Esophagus muscularis mucosa (tissue), 4 donors: Measurements from ENCODE around the gene KLHL14.

Source experiments
- CTCF ChIP-seq, 3 experiments: fragments of 200-600 bp in 2 of 3; fragments of 450-650 bp in 1 of 3; sonication (generic) in 2 of 3; IDR thresholded peaks; one replicate each; pipeline ENCODE4 v1.5.1; 2017 to 2019; ENCODE audit warnings: antibody characterized with exemption in 3 of 3, mild to moderate bottlenecking in 2 of 3, moderate library complexity in 1 of 3
- EP300 ChIP-seq: sonication (generic); formaldehyde crosslinking; IDR thresholded peaks from one replicate; pipeline ENCODE4 v1.6.1; 2017; ENCODE audit warnings: antibody characterized with exemption
- POLR2A ChIP-seq: fragments of 450-650 bp; IDR thresholded peaks from one replicate; pipeline ENCODE4 v1.6.1; 2017; ENCODE audit warnings: antibody characterized with exemption, moderate library complexity, mild to moderate bottlenecking, low read depth

- no peak for TF ChIP-seq CTCF (IDR thresholded peaks at IDR 0.05)
- TF ChIP-seq EP300: no peak
- no peak for TF ChIP-seq POLR2A
Measured at GRCh38 chr18:32701313-32701712, 71.5 kb downstream of the KLHL14 start.
